ENCODE measurements around the gene TNS1. TPM values are rescaled to one million over a fixed set of nuclear protein-coding genes. Genes with fewer than 3 reads are reported as not detected.

TNS1 gene
- total RNA-seq, 1 experiment from 2014 or later, result 0.49 TPM

DNA sequence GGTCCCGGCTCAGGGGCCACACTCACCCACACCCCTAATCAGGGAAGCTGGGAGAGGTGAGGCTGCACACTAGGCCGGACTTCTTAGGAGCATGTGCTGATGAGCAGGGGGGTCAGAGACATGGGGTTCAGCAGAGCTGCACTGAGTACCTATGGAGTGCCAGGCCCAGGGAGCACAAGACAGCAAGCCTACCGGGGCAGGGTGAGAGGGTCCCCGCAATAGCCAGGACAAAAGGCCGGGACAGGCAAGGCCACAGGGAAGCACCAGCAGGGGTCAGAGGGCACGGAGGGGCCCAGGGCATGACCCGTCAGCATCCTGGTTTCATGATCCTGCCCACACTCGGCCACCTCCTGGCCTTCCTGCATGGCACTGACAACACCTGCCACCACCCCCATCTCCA lies 73.5 kb downstream of the TNS1 start:
- ATAC-seq (no peak), DNase-seq (ENCODE audit: low read depth, low spot score) (no peak)
- H3K27ac ChIP-seq (ENCODE audit: low read length), result no peak overlapping the region
- H3K36me3 ChIP-seq (ENCODE audit: control insufficient read depth, insufficient read depth, low read length), result no peaks in the 10 kb centered on the region
- peaks cover 9% of the 10 kb centered on the region; the same call in 1 of the 2 replicates for H3K27me3 ChIP-seq (ENCODE audit: control insufficient read depth, insufficient read depth, low read length)
- H3K4me3 ChIP-seq (ENCODE audit: low read depth in 2 of 2, low read length in 2 of 2), result no peak overlapping the region
- H3K4me1 ChIP-seq (ENCODE audit: control insufficient read depth, insufficient read depth, low read length), result no peaks in the 10 kb centered on the region
- intact Hi-C loops (cut with micrococcal nuclease; ENCODE audit: unreplicated experiment), result no loop called here
- ChIA-PET POLR2A (no interaction called here), CTCF (no interaction called here)
- no peak for TF ChIP-seq POLR2AphosphoS5 (IDR thresholded peaks at IDR 0.05; ENCODE audit: low read depth, low read length)
- TF ChIP-seq TCF7L2 (IDR thresholded peaks at IDR 0.05; ENCODE audit: low read depth, low read length), result no peak
- TF ChIP-seq SIN3A (IDR thresholded peaks at IDR 0.05; ENCODE audit: borderline replicate concordance, insufficient read depth, low read depth, low read length), result no peak
- TF ChIP-seq, protein P1, sequence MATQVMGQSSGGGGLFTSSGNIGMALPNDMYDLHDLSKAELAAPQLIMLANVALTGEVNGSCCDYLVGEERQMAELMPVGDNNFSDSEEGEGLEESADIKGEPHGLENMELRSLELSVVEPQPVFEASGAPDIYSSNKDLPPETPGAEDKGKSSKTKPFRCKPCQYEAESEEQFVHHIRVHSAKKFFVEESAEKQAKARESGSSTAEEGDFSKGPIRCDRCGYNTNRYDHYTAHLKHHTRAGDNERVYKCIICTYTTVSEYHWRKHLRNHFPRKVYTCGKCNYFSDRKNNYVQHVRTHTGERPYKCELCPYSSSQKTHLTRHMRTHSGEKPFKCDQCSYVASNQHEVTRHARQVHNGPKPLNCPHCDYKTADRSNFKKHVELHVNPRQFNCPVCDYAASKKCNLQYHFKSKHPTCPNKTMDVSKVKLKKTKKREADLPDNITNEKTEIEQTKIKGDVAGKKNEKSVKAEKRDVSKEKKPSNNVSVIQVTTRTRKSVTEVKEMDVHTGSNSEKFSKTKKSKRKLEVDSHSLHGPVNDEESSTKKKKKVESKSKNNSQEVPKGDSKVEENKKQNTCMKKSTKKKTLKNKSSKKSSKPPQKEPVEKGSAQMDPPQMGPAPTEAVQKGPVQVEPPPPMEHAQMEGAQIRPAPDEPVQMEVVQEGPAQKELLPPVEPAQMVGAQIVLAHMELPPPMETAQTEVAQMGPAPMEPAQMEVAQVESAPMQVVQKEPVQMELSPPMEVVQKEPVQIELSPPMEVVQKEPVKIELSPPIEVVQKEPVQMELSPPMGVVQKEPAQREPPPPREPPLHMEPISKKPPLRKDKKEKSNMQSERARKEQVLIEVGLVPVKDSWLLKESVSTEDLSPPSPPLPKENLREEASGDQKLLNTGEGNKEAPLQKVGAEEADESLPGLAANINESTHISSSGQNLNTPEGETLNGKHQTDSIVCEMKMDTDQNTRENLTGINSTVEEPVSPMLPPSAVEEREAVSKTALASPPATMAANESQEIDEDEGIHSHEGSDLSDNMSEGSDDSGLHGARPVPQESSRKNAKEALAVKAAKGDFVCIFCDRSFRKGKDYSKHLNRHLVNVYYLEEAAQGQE (IDR thresholded peaks at IDR 0.05; ENCODE audit: insufficient read depth in 1 of 2, low read depth in 2 of 2, low read length in 1 of 2), result no peak
- no TSS peak for BruUV-seq (replicated peaks)
- in situ Hi-C loops (cut with HindIII; ENCODE audit: low pct_unique_long_range_greater_than_20kb, low sequenced_read_pairs), result no loop called here
- no peaks in the 10 kb centered on the region for H3K9me3 ChIP-seq (ENCODE audit: control insufficient read depth, insufficient read depth, low read depth, low read length)

DNA sequence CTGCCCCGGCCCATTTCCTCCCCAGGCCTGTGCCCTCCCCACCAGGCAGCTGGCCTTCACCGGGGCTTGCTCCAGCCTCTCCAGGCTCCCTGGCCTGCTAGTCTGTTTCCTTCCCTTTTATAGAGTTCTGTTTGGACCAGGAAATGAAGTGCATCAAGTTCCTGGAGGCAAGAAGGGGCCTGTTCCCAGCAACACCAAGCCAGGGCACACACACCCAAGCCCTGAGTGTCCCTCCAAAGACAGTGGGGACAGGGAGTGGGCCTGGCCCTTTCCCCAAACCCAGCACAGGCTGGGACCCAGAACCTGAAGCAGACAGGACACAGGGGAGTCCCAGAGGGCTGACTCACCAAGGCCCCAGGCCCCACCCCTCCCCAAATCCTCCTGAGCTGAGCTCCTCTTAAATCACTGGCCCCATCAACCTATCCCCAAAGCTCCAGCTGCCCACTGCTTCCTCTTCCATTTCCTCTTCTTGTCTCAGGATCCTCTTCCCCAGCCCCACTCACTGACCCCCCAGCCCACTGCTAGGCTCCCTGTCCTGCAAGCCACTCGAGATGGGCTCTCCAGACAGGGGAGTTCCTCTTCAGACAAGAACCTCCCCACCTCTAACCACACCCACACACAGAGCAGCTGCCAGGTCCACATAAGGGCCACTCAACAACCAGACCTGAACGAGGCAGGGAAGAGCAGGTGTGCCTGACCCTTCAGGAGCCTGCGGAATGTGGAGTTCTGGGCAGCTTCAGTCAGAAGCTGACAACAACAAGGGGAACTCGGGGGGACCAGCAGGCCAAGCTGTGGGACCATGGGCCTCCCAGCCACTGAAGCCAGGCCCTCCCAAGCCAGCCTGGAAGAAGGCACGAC lies 74.2 kb downstream of the TNS1 start:
- no peaks in the 10 kb centered on the region for H3K4me1 ChIP-seq (ENCODE audit: control insufficient read depth, insufficient read depth, low read length)
- POLR2A ChIA-PET, result no interaction called here

More for the DNA sequence above, 74.2 kb downstream of the TNS1 start:
- H3K4me3 ChIP-seq (ENCODE audit: low read depth in 2 of 2, low read length in 2 of 2), result no peak overlapping the region
- BruUV-seq (replicated peaks), result no TSS peak
- TF ChIP-seq POLR2AphosphoS5 (IDR thresholded peaks at IDR 0.05; ENCODE audit: low read depth, low read length) (no peak), SIN3A (IDR thresholded peaks at IDR 0.05; ENCODE audit: borderline replicate concordance, insufficient read depth, low read depth, low read length) (no peak), TCF7L2 (IDR thresholded peaks at IDR 0.05; ENCODE audit: low read depth, low read length) (no peak)
- TF ChIP-seq, protein P2, sequence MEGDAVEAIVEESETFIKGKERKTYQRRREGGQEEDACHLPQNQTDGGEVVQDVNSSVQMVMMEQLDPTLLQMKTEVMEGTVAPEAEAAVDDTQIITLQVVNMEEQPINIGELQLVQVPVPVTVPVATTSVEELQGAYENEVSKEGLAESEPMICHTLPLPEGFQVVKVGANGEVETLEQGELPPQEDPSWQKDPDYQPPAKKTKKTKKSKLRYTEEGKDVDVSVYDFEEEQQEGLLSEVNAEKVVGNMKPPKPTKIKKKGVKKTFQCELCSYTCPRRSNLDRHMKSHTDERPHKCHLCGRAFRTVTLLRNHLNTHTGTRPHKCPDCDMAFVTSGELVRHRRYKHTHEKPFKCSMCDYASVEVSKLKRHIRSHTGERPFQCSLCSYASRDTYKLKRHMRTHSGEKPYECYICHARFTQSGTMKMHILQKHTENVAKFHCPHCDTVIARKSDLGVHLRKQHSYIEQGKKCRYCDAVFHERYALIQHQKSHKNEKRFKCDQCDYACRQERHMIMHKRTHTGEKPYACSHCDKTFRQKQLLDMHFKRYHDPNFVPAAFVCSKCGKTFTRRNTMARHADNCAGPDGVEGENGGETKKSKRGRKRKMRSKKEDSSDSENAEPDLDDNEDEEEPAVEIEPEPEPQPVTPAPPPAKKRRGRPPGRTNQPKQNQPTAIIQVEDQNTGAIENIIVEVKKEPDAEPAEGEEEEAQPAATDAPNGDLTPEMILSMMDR (IDR thresholded peaks at IDR 0.05), result no peak
- TF ChIP-seq, protein P1 (IDR thresholded peaks at IDR 0.05; ENCODE audit: insufficient read depth in 1 of 2, low read depth in 2 of 2, low read length in 1 of 2), result no peak
- CTCF ChIA-PET, result no interaction called here
- H3K9me3 ChIP-seq (ENCODE audit: control insufficient read depth, insufficient read depth, low read depth, low read length), result no peaks in the 10 kb centered on the region
- H3K27me3 ChIP-seq (ENCODE audit: control insufficient read depth, insufficient read depth, low read length), result peaks cover 9% of the 10 kb centered on the region; the same call in 1 of the 2 replicates
- intact Hi-C loops (cut with micrococcal nuclease; ENCODE audit: unreplicated experiment), result no loop called here
- no peak for ATAC-seq
- H3K27ac ChIP-seq (ENCODE audit: low read length), result no peak overlapping the region
- in situ Hi-C loops (cut with HindIII; ENCODE audit: low pct_unique_long_range_greater_than_20kb, low sequenced_read_pairs), result no loop called here
- no peaks in the 10 kb centered on the region for H3K36me3 ChIP-seq (ENCODE audit: control insufficient read depth, insufficient read depth, low read length)
- DNase-seq (ENCODE audit: low read depth, low spot score), result no peak

All from Panc1 (cell line).